AG04450 (cell line): ENCODE results near the gene SMOC1. TPM values are rescaled to one million over a fixed set of nuclear protein-coding genes. Genes with fewer than 3 reads are reported as not detected.

Source experiments
- CTCF ChIA-PET: fragments of 300-600, 350-600 bp; formaldehyde crosslinking; extraction: SDS; loops from one replicate; lab custom pipeline; 2022; ENCODE audit warnings: antibody characterized with exemption, inconsistent platforms; lab: Charles Lee
- POLR2A ChIA-PET: fragments of 350-600 bp; formaldehyde crosslinking; extraction: SDS; loops from one replicate; lab custom pipeline; 2021; ENCODE audit warnings: antibody characterized with exemption, inconsistent platforms; lab: Yijun Ruan, JAX
- DNase-seq: peaks from one replicate; pipeline ENCODE4 v3.0.0-alpha.2; 2011; ENCODE audit warnings: low read depth, low spot score
- H3K27ac ChIP-seq: one replicate; pipeline ENCODE4 v1.5.1; 2012; ENCODE audit warnings: low read depth, low read length, control low read depth
- H3K27me3 ChIP-seq: one replicate; pipeline ENCODE4 v1.6.0; 2012; ENCODE audit warnings: low read length; ENCODE audit not compliant: control insufficient read depth, insufficient read depth
- H3K4me3 ChIP-seq: 2 replicates; pipeline ENCODE4 v1.5.1; 2011; ENCODE audit warnings: mild to moderate bottlenecking, low read depth, low read length, control low read depth
- H3K9me3 ChIP-seq: 2 replicates; pipeline ENCODE4 v1.5.1; 2012; ENCODE audit warnings: low read length; ENCODE audit not compliant: control insufficient read depth, insufficient read depth
- polyA plus RNA-seq: library from polyadenylated mRNA; depleted of rRNA; stranded (reverse); fragments of >200 nt; gene quantifications from 2 replicates; pipeline ENCODE4 v1.2.3, GENCODE V29; 2011; rRNA removed
- TF ChIP-seq, protein P1 (sequence below): IDR thresholded peaks from 2 replicates; pipeline ENCODE4 v1.5.1; 2011; ENCODE audit warnings: low read depth, low read length, control low read depth, inconsistent platforms

Gene SMOC1
- polyA plus RNA-seq, 1 experiment = 19.2 TPM

DNA sequence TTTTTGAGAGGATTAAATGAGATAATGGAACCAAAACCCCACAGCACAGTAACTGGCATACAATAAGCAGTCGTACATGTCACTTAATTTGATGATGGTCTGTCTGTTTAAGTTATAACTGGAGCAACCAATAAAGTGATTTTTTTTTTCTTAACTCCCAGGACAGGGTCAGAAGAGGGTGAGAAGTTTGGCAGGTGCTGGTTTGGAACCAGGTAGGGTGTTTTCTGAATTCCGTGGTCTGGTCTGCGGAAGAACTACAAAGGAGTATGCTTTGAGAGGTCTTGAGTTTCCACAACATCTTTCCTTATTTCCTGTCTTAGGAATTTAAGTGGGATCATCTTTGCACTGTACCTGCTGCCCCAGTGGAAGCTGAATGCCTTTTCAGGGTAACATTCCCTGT lies 197.8 kb downstream of the SMOC1 start:
- Histone ChIP-seq H3K4me3 (no peak overlapping the region), H3K27me3 (peaks cover 5% of the 10 kb centered on the region), H3K9me3 (no peaks in the 10 kb centered on the region), H3K27ac (no peak overlapping the region)
- TF ChIP-seq, protein P1, sequence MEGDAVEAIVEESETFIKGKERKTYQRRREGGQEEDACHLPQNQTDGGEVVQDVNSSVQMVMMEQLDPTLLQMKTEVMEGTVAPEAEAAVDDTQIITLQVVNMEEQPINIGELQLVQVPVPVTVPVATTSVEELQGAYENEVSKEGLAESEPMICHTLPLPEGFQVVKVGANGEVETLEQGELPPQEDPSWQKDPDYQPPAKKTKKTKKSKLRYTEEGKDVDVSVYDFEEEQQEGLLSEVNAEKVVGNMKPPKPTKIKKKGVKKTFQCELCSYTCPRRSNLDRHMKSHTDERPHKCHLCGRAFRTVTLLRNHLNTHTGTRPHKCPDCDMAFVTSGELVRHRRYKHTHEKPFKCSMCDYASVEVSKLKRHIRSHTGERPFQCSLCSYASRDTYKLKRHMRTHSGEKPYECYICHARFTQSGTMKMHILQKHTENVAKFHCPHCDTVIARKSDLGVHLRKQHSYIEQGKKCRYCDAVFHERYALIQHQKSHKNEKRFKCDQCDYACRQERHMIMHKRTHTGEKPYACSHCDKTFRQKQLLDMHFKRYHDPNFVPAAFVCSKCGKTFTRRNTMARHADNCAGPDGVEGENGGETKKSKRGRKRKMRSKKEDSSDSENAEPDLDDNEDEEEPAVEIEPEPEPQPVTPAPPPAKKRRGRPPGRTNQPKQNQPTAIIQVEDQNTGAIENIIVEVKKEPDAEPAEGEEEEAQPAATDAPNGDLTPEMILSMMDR = no peak
- ChIA-PET CTCF (interaction anchor here (5.8 kb wide), 1 partner anchor 259 kb away, joined by 78 read pairs; no protein-coding TSS in a partner anchor), POLR2A (no interaction called here)
- DNase-seq = no peak

DNA sequence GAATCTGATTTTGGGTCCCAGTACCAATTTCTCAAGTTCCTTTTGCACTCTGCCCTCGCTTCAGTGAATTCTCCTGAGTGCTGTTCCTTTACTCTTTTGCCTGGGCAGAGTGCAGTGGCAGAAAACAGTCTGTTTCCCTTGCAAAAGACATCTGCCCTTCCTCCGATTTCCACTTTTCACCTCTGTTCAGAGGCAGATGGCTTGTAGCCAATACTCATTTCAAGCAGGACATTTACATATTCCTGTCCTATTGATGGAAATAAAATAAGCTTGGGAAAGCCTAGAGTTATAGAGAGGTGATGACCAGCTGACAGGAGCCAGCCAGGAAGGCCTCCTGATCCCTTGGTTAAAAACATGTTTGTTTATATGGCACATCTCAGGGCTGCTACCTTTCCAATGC lies 198.5 kb downstream of the SMOC1 start:
- TF ChIP-seq, protein P1 = no peak
- ChIA-PET POLR2A (no interaction called here), CTCF (interaction anchor here (0.6 to 1.8 kb wide), 3 partner anchors 9 to 260 kb away, joined by 3 to 10 read pairs (median 5); no protein-coding TSS in a partner anchor)
- H3K27ac ChIP-seq = no peak overlapping the region
- no peaks in the 10 kb centered on the region for H3K9me3 ChIP-seq
- peaks cover 5% of the 10 kb centered on the region for H3K27me3 ChIP-seq
- H3K4me3 ChIP-seq = no peak overlapping the region
- DNase-seq = no peak

DNA sequence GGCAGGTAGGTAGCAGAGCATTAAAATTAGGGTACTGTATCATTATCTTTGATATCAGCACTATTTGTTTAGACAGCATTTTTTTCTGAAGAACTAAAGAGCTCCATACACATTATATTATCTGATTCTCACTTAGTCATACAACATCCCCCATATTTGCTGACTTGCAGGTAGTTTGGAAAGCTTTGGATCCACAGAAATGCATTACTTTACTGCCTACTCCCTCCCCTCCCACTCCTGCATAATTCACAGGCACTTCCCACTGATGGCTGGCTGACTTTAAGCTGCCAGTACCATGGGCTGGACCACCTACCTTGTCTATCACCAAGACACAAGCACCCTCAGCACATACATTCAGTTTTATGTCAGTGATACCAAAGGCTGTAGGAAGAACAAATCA lies 199.1 kb downstream of the SMOC1 start:
- TF ChIP-seq, protein P1 = no peak
- Histone ChIP-seq H3K4me3 (no peak overlapping the region), H3K9me3 (no peaks in the 10 kb centered on the region), H3K27me3 (peaks cover 5% of the 10 kb centered on the region), H3K27ac (no peak overlapping the region)
- POLR2A ChIA-PET = no interaction called here
- no peak for DNase-seq
- CTCF ChIA-PET = interaction anchor here (1.3 to 1.8 kb wide), 2 partner anchors 9 to 260 kb away, joined by 5 to 10 read pairs; no protein-coding TSS in a partner anchor

DNA sequence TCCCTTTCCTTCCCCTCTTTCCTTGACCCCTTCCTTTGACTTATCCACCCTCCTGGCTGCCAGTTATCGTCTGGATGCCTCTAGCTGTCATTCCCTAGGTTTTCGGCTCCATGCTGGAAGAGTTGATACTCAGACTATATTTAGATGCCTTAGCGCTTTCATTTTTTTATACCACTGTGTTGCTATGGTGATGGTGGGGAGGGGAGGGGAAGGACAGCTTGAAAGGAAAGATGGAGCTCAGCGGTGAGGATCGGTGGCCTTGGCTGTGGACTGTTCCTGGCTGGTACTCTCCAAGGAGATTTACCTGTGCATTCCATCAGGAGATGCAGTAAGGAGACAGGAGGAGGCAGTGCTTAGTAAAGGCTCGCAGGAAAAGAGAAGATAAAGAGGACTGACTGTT lies 200.9 kb downstream of the SMOC1 start:
- ChIA-PET CTCF (interaction anchor here (0.7 to 0.9 kb wide), 2 partner anchors 261 to 779 kb away, joined by 3 to 4 read pairs; no protein-coding TSS in a partner anchor), POLR2A (interaction anchor here (0.5 kb wide), 1 partner anchor 14 kb away, joined by 3 read pairs; no protein-coding TSS in a partner anchor)
- Histone ChIP-seq H3K27me3 (peaks cover 3% of the 10 kb centered on the region), H3K27ac (no peak overlapping the region), H3K9me3 (no peaks in the 10 kb centered on the region), H3K4me3 (no peak overlapping the region)
- TF ChIP-seq, protein P1 = no peak
- DNase-seq = no peak

Other genes starting within 250 kb of the SMOC1 start
- gene SRSF5, start 112.3 kb upstream of the SMOC1 start, polyA plus RNA-seq = 203 and 271 TPM in 2 replicates
- not detected in 2 replicates for gene SLC10A1, start 82.2 kb upstream of the SMOC1 start, polyA plus RNA-seq